OCI-LY7 (cell line): ENCODE results near the gene ANO10.

ENCODE experiments used
- CTCF ChIP-seq: fragments of 200-600 bp; sonication (generic); conservative IDR thresholded peaks from 2 replicates; pipeline ENCODE4 v1.5.1; 2014; ENCODE audit warnings: mild to moderate bottlenecking, antibody characterized with exemption, low read length, moderate library complexity, mixed read lengths
- EZH2phosphoT487 ChIP-seq: fragments of 200-600 bp; sonication (generic); IDR thresholded peaks from 2 replicates; pipeline ENCODE4 v1.6.1; 2018; ENCODE audit warnings: low read depth, borderline replicate concordance, mild to moderate bottlenecking, mixed run types, antibody characterized with exemption, low read length, moderate library complexity, mixed read lengths

GRCh38 chr3:43349716-43350115 is 272.1 kb downstream of the ANO10 start:
- TF ChIP-seq CTCF: no peak
- no peak for TF ChIP-seq EZH2phosphoT487
